Stimulated activated CD4-positive, alpha-beta T cell treated with anti-CD3 and anti-CD28 coated beads, Interleukin-12 subunit alpha, Interleukin-12 subunit beta, amount 100 ng/mL, for 24 hours (primary cell): ENCODE data around the gene FAM83C.
"Not testable (repeated sequence)": the region's sequence is repeated elsewhere in the genome, so short reads cannot be mapped to it uniquely, and the experiment has no call there.

ENCODE experiments used
- DNase-seq, 2 experiments: peaks; one replicate each; pipeline ENCODE4 v3.0.0-alpha.2; 2020; ENCODE audit warnings: low read depth in 2 of 2

The FAM83C gene

GRCh38 chr20:35263532-35264341 lies 28.5 kb downstream of the FAM83C start:
- DNase-seq: no peak

GRCh38 chr20:35262731-35263531 lies 29.3 kb downstream of the FAM83C start:
- DNase-seq: not testable (repeated sequence)

GRCh38 chr20:35262321-35262720 lies 29.9 kb downstream of the FAM83C start:
- DNase-seq: not testable (repeated sequence)

- DNase-seq: no peak
Observed at GRCh38 chr20:35260426-35260825, 31.8 kb downstream of the FAM83C start.

GRCh38 chr20:35257175-35257909 lies 34.9 kb downstream of the FAM83C start:
- no peak for DNase-seq

GRCh38 chr20:35254448-35254999 lies 37.7 kb downstream of the FAM83C start:
- DNase-seq: no peak

GRCh38 chr20:35253010-35253409 lies 39.2 kb downstream of the FAM83C start:
- no peak for DNase-seq

GRCh38 chr20:35252598-35252997 lies 39.6 kb downstream of the FAM83C start:
- DNase-seq: not testable (repeated sequence)

- no peak for DNase-seq
Observed at GRCh38 chr20:35252037-35252461, 40.2 kb downstream of the FAM83C start.

GRCh38 chr20:35251613-35251940 lies 40.6 kb downstream of the FAM83C start:
- no peak for DNase-seq

GRCh38 chr20:35248641-35249475 lies 43.4 kb downstream of the FAM83C start:
- DNase-seq: no peak

- no peak for DNase-seq
Observed at GRCh38 chr20:35246723-35247122, 45.5 kb downstream of the FAM83C start.

- DNase-seq: no peak
Observed at GRCh38 chr20:35243986-35244385, 48.2 kb downstream of the FAM83C start.

- no peak for DNase-seq
Observed at GRCh38 chr20:35243317-35243716, 48.9 kb downstream of the FAM83C start.

GRCh38 chr20:35240811-35241293 lies 51.4 kb downstream of the FAM83C start:
- DNase-seq: no peak

GRCh38 chr20:35240083-35240810 lies 52.0 kb downstream of the FAM83C start:
- no peak for DNase-seq

- no peak for DNase-seq
Observed at GRCh38 chr20:35238735-35239134, 53.5 kb downstream of the FAM83C start.

- no peak for DNase-seq
Observed at GRCh38 chr20:35238170-35238569, 54.1 kb downstream of the FAM83C start.

GRCh38 chr20:35237486-35237885 lies 54.7 kb downstream of the FAM83C start:
- no peak for DNase-seq

- DNase-seq: no peak
Observed at GRCh38 chr20:35235881-35236280, 56.3 kb downstream of the FAM83C start.
